HCT116 (cell line): Measurements from ENCODE around the gene AOAH. TPM values are rescaled to one million over a fixed set of nuclear protein-coding genes. Genes with fewer than 3 reads are reported as not detected.

Source experiments
- ATAC-seq: fragments of 200-7000 bp; cut with Tn5 transposase; 2 replicates; pipeline ENCODE4 v1.9.1; 2020; ENCODE audit warnings: mild to moderate bottlenecking, moderate library complexity
- BruUV-seq: library from RNA; stranded (reverse); fragments of 400-500 nt; replicated peaks from 2 replicates; lab custom pipeline; 2021; lab: Mats Ljungman, UMichigan
- CTCF ChIA-PET: fragments of 300-600 bp; sonication (Branson Sonifier 250); formaldehyde crosslinking; loops from one replicate; lab custom pipeline; 2021; ENCODE audit warnings: antibody characterized with exemption; lab: Charles Lee
- POLR2A ChIA-PET: fragments of 300-600, 350-600 bp; sonication (Branson Sonifier 250); formaldehyde crosslinking; loops from one replicate; lab custom pipeline; 2021; ENCODE audit warnings: antibody characterized with exemption; lab: Charles Lee
- RAD21 ChIA-PET, 2 experiments: fragments of 300-600 bp; sonication (Branson Sonifier 250); formaldehyde crosslinking; loops; one replicate each; lab custom pipeline; 2023; ENCODE audit warnings: low total read pairs in 2 of 2; ENCODE audit not compliant: uncharacterized antibody in 2 of 2, unreplicated experiment in 2 of 2, low non-redundant PET in 1 of 2; lab: Charles Lee
- DNase-seq: peaks from one replicate; pipeline ENCODE4 v3.0.0-alpha.2; 2010; ENCODE audit warnings: low read depth, low spot score
- H2AFZ ChIP-seq: fragments of 200-600 bp; shearing (Covaris generic), sonication (generic); 2 replicates; pipeline ENCODE4 v1.6.1; 2017; ENCODE audit warnings: low read depth, mixed run types, mixed read lengths, antibody characterized with exemption, low read length; ENCODE audit not compliant: poor library complexity, severe bottlenecking
- H3K27ac ChIP-seq: 2 replicates; pipeline ENCODE4 v1.5.1; 2012; ENCODE audit warnings: low read depth, low read length
- H3K27me3 ChIP-seq: fragments of 200-600 bp; sonication (generic); 2 replicates; pipeline ENCODE4 v1.6.1; 2016; ENCODE audit warnings: mixed run types, low read length, mixed read lengths; ENCODE audit not compliant: insufficient read depth
- H3K36me3 ChIP-seq, 2 experiments: fragments of 200-500 bp in 1 of 2; fragments of 200-600 bp in 1 of 2; sonication (Bioruptor generic) in 1 of 2; sonication (generic) in 1 of 2; 2 replicates each; pipeline versions ENCODE4 v1.5.1 to v1.6.1; 2014 to 2016; ENCODE audit warnings: low read length in 2 of 2, inconsistent platforms in 1 of 2, mixed read lengths in 1 of 2, mixed run types in 1 of 2; ENCODE audit not compliant: insufficient read depth in 2 of 2, control insufficient read depth in 1 of 2
- H3K4me1 ChIP-seq, 2 experiments: fragments of 200-600 bp in 1 of 2; sonication (generic) in 1 of 2; 2 replicates each; pipeline versions ENCODE4 v1.5.1 to v1.6.1; 2012 to 2017; ENCODE audit warnings: low read length in 2 of 2, inconsistent platforms in 1 of 2, mild to moderate bottlenecking in 1 of 2, mixed read lengths in 1 of 2, mixed run types in 1 of 2, moderate library complexity in 1 of 2; ENCODE audit not compliant: insufficient read depth in 2 of 2, control insufficient read depth in 1 of 2
- H3K4me2 ChIP-seq: fragments of 200-600 bp; sonication (generic); 2 replicates; pipeline ENCODE4 v1.6.1; 2017; ENCODE audit warnings: mixed run types, low read length, mixed read lengths
- H3K4me3 ChIP-seq, 2 experiments: fragments of 200-600 bp in 1 of 2; sonication (generic) in 1 of 2; replicated peaks in 1 of 2; 2 replicates each; pipeline ENCODE4 v1.5.1; 2011 to 2016; ENCODE audit warnings: low read length in 2 of 2, control low read depth in 1 of 2, low read depth in 1 of 2, mild to moderate bottlenecking in 1 of 2, mixed read lengths in 1 of 2, mixed run types in 1 of 2
- H3K79me2 ChIP-seq: fragments of 200-600 bp; sonication (generic); 2 replicates; pipeline ENCODE4 v1.6.1; 2017; ENCODE audit warnings: mild to moderate bottlenecking, mixed run types, low read length, moderate library complexity, mixed read lengths; ENCODE audit not compliant: insufficient read depth
- H3K9ac ChIP-seq: fragments of 200-600 bp; sonication (generic); 2 replicates; pipeline ENCODE4 v1.6.1; 2016; ENCODE audit warnings: low read length, mixed read lengths
- H3K9me2 ChIP-seq: fragments of 200-600 bp; sonication (generic), shearing (Covaris generic); 2 replicates; pipeline ENCODE4 v1.6.1; 2017; ENCODE audit warnings: mixed run types, mild to moderate bottlenecking, moderate library complexity; ENCODE audit not compliant: insufficient read depth
- H3K9me3 ChIP-seq, 2 experiments: fragments of 200-500 bp in 1 of 2; fragments of 200-600 bp in 1 of 2; sonication (Bioruptor generic) in 1 of 2; sonication (generic) in 1 of 2; 2 replicates each; pipeline ENCODE4 v1.6.1; 2014 to 2017; ENCODE audit warnings: low read length in 2 of 2, mixed read lengths in 2 of 2, inconsistent platforms in 1 of 2, low read depth in 1 of 2, mild to moderate bottlenecking in 1 of 2, mixed run types in 1 of 2, moderate library complexity in 1 of 2; ENCODE audit not compliant: control insufficient read depth in 1 of 2, insufficient read depth in 1 of 2
- H4K20me1 ChIP-seq: fragments of 200-600 bp; sonication (generic), shearing (Covaris generic); 2 replicates; pipeline ENCODE4 v1.6.1; 2017; ENCODE audit warnings: mixed run types, mild to moderate bottlenecking, moderate library complexity; ENCODE audit not compliant: insufficient read depth
- CEBPB ChIP-seq: IDR thresholded peaks from 2 replicates; pipeline ENCODE4 v1.6.1; 2012; ENCODE audit warnings: low read depth
- EGR1 ChIP-seq: IDR thresholded peaks from 2 replicates; pipeline ENCODE4 v1.6.1; 2012; ENCODE audit warnings: low read depth
- ELF1 ChIP-seq: IDR thresholded peaks from 2 replicates; pipeline ENCODE4 v1.6.1; 2012; ENCODE audit warnings: low read depth, borderline replicate concordance
- SIN3A ChIP-seq: IDR thresholded peaks from 2 replicates; pipeline ENCODE4 v1.6.1; 2012; ENCODE audit warnings: low read depth
- SP1 ChIP-seq: IDR thresholded peaks from 2 replicates; pipeline ENCODE4 v1.6.1; 2012; ENCODE audit warnings: low read depth
- TCF7L2 ChIP-seq: IDR thresholded peaks from 2 replicates; pipeline ENCODE4 v1.7.0; 2011; ENCODE audit warnings: borderline replicate concordance, inconsistent platforms; ENCODE audit not compliant: insufficient read depth, insufficient read length; ENCODE audit errors: extremely low read depth
- ZFX ChIP-seq: fragments of 450-650 bp; IDR thresholded peaks from 2 replicates; pipeline ENCODE4 v1.6.1; 2017
- intact Hi-C: fragments of 100-400 bp; cut with micrococcal nuclease; formaldehyde crosslinking; loops from 2 replicates; pipeline ENCODE4 v1.10.0; 2022
- total RNA-seq: library from RNA; stranded (reverse); gene quantifications from one replicate; pipeline ENCODE4 v1.2.1, GENCODE V29; 2021; ENCODE audit not compliant: unreplicated experiment
- TF ChIP-seq, protein P1 (sequence below), 3 experiments: fragments of 200-600 bp in 1 of 3; sonication (generic) in 1 of 3; IDR thresholded peaks in 2 of 3; conservative IDR thresholded peaks in 1 of 3; 2 replicates each; pipeline ENCODE4 v1.5.1; 2012 to 2017; ENCODE audit warnings: low read depth in 2 of 3, low read length in 2 of 3, antibody characterized with exemption in 1 of 3, borderline replicate concordance in 1 of 3, control low read depth in 1 of 3, mild to moderate bottlenecking in 1 of 3, mixed read lengths in 1 of 3, mixed run types in 1 of 3, moderate library complexity in 1 of 3; ENCODE audit not compliant: insufficient read depth in 1 of 3

The AOAH gene
- total RNA-seq, 1 experiment from 2014 or later, result 1.1 TPM

- TF ChIP-seq, protein P1, sequence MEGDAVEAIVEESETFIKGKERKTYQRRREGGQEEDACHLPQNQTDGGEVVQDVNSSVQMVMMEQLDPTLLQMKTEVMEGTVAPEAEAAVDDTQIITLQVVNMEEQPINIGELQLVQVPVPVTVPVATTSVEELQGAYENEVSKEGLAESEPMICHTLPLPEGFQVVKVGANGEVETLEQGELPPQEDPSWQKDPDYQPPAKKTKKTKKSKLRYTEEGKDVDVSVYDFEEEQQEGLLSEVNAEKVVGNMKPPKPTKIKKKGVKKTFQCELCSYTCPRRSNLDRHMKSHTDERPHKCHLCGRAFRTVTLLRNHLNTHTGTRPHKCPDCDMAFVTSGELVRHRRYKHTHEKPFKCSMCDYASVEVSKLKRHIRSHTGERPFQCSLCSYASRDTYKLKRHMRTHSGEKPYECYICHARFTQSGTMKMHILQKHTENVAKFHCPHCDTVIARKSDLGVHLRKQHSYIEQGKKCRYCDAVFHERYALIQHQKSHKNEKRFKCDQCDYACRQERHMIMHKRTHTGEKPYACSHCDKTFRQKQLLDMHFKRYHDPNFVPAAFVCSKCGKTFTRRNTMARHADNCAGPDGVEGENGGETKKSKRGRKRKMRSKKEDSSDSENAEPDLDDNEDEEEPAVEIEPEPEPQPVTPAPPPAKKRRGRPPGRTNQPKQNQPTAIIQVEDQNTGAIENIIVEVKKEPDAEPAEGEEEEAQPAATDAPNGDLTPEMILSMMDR (IDR thresholded peaks at IDR 0.05 in 2 of 3, conservative IDR thresholded peaks at IDR 0.05 in 1 of 3; ENCODE audit: borderline replicate concordance in 1 of 3, insufficient read depth in 1 of 3, low read depth in 2 of 3, low read length in 2 of 3), result no peak
- TF ChIP-seq SP1 (no peak), ELF1 (no peak), EGR1 (no peak)
- TF ChIP-seq, all 23 proteins: peak for 0
Measured at GRCh38 chr7:36712015-36712414, 12.3 kb downstream of the AOAH start (continued).

GRCh38 chr7:36711256-36711655 lies 13.0 kb downstream of the AOAH start:
- no TSS peak for BruUV-seq
- H3K4me1 ChIP-seq, result no peaks in the 10 kb centered on the region
- TF ChIP-seq CEBPB (no peak), TCF7L2 (no peak), SIN3A (no peak), ZFX (no peak)
- TF ChIP-seq, all 23 proteins: peak for 0
- no peaks in the 10 kb centered on the region for H4K20me1 ChIP-seq
- no peaks in the 10 kb centered on the region for H3K9me3 ChIP-seq
- no peak for ATAC-seq
- CTCF ChIA-PET, result interaction anchor here (1.3 kb wide), 1 partner anchor 41 kb away, joined by 3 read pairs; no protein-coding TSS in a partner anchor
- no peaks in the 10 kb centered on the region for H3K79me2 ChIP-seq
- RAD21 ChIA-PET, result no interaction called here
- POLR2A ChIA-PET, result no interaction called here
- intact Hi-C loops, result no loop called here
- H3K4me2 ChIP-seq, result no peak overlapping the region
- peaks cover 6% of the 10 kb centered on the region for H3K27me3 ChIP-seq
- no peak overlapping the region for H2AFZ ChIP-seq
- no peak overlapping the region for H3K9ac ChIP-seq
- DNase-seq, result no peak
- no peak overlapping the region for H3K27ac ChIP-seq
- H3K9me2 ChIP-seq, result no peaks in the 10 kb centered on the region
- H3K4me3 ChIP-seq, result no peak overlapping the region
- H3K36me3 ChIP-seq, result no peaks in the 10 kb centered on the region
